HG03066 (cell line): Measurements from ENCODE around the gene CCDC80.

Source experiments
- ATAC-seq: cut with Tn5 transposase; IDR thresholded peaks from one replicate; pipeline ENCODE4 v1.9.1; 2021; ENCODE audit warnings: low read depth; ENCODE audit not compliant: unreplicated experiment

CCDC80 gene

DNA sequence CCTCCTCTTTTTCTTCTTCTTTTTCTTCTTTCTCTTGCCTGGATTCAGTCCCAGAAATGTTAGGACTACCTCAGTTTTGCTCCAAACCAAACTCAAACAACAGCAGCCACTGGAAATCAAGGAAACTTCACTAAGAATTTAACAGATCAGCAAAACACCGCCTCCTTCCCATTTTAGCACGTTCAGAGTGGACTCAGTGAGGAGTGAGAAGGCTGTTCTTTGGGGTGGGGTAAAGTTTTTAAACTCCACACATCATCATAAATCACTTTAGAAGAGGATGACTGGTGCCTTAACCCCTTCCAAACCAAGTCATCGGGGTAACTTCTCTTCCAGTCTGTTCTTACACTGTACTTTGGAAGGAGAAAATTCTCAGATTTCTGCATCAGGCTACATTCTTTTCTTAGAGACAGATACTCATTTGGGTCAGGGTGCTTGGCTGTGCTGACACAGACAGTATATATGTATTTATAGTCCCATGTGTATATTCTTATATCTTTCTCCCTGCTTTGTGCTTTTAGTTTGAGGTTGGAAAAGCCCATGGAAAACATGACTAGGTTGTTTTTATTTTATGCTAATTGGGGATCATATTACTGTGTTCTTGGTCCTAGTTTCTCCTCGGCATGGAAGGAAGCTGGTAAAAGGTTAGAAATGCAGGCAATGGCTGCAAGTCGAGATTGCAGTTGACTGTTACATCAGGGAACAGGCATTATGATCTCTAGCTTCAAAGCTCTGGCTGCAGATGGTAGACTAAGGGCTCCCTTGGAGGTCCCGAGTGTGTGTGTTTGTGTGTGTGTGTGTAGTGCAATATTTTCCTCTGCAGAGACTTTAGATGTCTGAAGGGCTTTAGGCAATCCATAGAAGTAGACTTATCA is at the start of gene CCDC80:
Gene CCDC80, minus strand, starts transcription at position 214 of the 872 bp plus-strand sequence. CDS start 1,238 bp downstream, outside the sequence.
- no peak for ATAC-seq

DNA sequence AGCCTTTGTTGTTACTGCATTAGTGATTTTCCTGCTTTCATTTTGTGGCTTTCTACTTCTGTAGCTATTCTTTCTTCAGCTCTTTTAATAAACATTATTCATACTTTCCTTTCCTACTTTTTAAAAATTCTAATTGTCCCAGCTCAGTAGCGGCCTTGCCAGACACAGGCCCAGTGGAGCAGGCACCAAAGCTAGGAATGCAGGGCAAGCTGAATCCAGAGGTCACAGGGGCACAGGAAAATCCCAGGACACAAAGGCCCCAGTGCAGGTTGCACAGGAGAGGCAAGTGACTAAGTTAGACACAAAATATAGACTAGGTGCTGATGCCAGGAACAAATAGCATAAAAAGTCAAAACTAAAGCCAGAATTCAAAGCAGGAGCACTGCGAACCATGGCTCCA is 49.0 kb upstream of the CCDC80 start:
- no peak for ATAC-seq

- no peak for ATAC-seq
Measured at GRCh38 chr3:112689385-112689784, 48.4 kb upstream of the CCDC80 start.

- no peak for ATAC-seq
Measured at GRCh38 chr3:112688819-112689218, 47.9 kb upstream of the CCDC80 start.

DNA sequence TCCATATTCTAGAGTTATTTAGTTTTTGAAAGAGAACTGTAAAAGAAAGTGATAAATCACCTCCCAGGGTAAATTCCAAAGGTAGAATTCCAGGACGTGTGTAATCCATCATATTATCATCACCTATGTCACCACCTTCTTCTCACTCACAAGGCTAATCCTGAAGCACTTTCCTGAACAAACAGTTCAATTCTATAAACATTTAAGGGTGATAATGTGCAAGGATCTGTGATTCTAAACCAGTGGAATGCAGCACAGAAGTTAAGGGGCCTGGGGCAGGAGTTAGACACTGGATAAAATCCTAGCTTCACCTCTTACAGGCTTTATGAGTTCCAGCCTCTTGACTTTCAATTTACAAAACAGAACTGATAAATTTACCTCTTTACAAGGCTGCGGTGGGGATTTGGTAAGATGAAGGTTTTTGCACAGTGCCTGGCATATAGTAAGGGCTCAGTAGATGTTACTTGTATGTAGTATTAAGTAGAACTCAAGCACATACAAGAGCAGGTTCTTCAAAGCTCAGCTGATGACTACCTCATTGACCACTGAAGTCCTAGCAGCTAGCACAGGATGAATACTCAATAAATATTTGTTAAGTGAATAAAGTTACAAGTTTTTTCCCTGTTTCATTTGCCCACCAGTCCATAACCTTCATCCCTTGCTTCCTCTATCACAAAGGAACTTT is 47.3 kb upstream of the CCDC80 start:
- ATAC-seq: no peak

DNA sequence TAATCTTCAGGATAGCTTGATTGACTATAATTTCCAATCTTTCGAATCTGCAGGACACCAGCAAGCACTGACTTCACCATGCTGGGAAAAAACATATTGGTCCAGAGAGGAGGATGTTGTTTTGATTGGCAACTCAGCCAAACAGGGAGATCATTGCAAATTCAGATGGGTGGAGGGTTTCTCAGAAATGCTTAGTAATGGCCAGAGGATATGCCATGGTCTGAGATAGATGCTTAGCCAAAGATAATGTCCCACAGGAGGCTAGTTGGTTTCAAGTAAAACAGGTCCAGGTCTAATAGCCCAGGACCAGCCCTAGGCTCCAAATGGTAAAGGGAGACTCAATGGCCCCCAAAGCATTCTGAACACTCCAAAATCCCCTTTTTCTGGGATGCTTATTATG is 46.7 kb upstream of the CCDC80 start:
- ATAC-seq: no peak

DNA sequence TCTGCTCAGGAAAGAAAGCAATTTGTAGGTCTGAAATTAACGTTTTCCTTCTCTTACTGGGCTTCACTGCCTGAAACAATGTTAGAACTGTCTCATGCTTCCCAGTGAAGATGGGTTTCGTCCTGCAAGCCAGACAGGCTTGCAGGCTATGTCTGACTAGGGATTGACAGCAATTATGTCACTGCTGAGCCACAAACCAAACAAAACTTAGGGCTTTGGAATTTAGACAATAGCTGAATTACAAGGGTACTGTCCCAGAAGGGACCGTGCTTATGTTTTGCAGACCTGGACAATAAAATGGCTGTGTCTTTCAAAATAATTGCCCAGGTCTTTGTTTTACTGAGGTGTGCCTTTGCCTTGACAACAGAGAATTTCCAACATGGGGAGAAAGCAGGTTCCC is 46.3 kb upstream of the CCDC80 start:
- no peak for ATAC-seq

GRCh38 chr3:112685956-112686799 is 45.2 kb upstream of the CCDC80 start:
- no peak for ATAC-seq

- no peak for ATAC-seq
Measured at GRCh38 chr3:112685420-112685819, 44.5 kb upstream of the CCDC80 start.

GRCh38 chr3:112682361-112682760 is 41.4 kb upstream of the CCDC80 start:
- no peak for ATAC-seq

- ATAC-seq: no peak
Measured at GRCh38 chr3:112681822-112682325, 40.9 kb upstream of the CCDC80 start.

DNA sequence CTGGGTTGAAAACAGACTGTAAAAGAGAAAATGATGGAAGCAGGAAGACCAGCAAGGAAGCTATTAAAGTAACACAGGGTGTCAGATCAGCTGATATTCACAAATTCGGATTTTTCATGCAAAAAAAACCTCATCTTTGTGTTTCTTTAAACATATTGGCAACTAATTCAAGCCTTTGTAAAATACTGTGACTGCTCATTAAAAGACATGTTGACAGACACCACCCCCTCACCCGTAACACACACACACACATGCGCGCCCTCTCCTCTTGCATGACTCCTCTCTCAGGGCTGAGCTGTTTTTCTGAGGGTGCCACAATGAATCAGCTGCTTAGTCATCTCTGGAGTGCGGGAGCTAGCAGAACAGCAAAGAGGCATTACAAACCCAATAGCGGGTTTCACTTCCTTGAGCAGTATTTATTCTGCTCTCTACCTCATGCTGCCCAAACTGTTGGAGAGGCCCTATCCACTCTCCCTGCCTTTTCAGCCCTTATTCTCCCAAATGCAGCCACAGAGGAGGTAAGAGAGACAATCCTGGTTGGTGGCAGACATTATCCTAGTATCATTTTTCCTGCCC is 35.8 kb upstream of the CCDC80 start:
- ATAC-seq: peak; percentile 99

- ATAC-seq: no peak
Measured at GRCh38 chr3:112675943-112676535, 35.1 kb upstream of the CCDC80 start.

DNA sequence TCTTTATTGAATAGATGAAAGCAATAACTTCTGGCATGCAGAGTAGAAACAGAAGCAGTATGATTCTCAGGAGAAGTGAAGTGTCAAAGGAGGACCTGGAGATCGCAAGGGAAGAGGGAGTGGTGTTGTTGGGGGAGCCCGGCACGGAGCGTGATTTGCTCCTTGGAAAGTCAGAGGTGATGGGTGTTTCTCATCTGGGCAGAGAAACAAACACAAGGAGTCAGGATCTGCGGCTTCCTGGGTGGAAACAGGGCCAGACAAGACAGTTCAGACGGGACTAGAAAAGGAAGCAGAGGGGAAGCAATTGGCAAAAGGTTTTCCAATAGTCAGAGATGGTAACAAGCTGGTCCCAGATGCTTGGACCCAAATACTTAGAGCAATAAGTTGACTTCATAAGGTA is 34.4 kb upstream of the CCDC80 start:
- no peak for ATAC-seq

DNA sequence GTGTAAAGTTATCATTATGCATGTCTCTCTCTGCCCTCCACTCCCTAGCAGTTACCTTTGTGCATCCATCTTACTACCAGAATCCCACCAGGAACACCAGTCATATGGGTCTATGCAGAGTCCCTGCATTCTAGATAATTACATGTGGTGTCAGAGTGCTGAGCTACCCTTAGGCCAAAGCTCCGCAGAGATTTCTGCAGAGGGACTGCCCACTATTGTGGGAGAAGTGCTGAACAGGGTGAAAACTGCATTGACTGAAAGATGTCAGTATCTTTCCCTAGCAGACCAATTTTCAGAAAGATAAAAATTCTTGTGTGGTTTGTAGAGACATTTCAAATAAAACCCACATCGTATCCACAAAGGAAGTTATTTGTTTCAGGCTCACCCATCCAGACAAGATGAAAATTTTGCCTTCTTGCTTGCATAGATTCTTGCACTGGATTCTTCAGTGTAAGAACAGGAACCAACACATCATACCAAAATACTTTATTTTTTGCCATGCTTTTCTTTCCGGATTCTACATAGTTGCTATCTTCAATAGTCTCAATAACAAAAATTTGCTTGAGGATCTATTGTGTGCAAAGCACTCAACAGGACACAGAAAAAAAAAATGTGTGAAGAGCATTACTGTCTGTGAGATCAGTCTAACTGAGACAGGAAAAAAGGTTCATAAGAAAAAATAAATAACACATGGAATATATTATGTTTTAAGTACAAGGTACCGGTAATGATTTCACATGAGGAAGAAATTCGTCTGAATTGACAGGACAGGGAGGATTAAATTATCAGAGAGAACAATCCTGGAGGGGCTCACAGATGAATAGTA is 32.0 kb upstream of the CCDC80 start:
- no peak for ATAC-seq

DNA sequence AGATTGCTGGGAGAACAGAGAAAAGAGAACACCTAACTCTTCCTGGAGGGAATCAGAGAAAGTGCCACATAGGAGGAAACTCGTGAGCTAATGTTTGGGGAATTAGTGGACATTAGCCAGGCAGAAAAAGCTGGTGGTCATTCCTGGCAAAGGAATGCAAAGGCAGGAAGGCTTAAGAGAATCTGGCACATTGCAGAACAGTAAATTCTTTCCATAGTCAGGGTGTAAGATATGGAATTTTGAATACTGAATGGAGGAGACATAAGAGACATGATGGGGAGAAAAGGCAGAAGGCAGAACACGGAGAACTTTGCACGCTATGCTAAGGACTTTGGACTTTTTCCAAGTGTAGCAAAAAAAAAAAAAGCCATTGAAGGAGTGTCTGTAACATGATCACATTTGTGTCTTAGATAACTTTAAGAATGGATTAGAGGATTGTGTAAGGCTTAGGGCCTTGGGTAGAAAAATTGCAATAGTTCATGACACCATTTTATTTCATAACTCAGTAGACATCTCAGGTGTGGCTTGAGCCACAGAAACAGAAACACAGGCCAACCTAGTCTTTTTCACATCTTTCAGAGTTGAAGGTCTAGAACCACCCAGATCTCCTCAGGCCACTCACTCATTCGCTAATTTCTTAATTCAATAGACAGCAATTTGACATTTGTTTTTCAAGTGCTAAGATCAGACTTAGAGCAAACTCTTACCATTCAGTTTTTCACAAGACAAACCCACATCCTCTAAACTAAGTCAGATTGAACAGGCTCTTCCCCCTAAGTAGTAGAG is 31.2 kb upstream of the CCDC80 start:
- no peak for ATAC-seq

DNA sequence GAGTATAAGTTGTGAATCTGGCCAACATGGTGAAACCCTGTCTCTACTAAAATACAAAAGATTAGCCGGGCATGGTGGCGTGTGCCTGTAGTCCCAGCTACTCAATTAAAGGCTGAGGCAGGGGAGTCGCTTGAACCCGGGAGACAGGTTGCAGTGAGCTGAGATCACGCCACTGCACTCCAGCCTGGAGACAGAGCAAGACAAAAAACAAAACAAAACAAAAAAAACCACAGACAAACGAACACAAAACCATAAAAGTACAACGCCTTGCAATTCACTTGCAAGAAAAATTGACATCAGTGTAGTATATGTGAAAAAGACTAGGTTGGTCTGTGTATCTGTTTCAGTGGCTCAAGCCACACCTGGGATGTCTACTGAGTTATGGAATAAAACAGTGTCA is 29.9 kb upstream of the CCDC80 start:
- no peak for ATAC-seq

DNA sequence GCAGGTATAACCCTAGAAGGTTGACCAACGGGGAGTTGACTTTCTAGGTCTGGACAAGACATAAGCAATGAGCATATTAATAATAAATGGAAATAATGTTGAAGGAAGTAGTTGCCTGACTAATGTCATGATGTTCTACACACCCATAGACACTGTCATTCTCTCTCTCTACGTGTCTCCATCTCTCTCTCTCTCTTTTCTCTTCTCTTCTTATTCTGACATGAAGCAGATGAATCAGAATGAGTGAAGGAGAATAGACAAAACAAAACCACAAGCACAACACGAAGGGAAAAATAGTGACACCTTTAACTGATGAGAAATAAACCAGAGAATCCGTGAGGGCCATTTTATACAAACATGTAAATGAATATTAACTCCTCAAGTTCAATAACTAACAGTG is 26.7 kb upstream of the CCDC80 start:
- ATAC-seq: no peak
